ENCODE data around the gene IL17RE. TPM values are rescaled to one million over a fixed set of nuclear protein-coding genes. Genes with fewer than 3 reads are reported as not detected.
A peak's percentile ranks its signal among the peaks of the same experiment; 100 is the strongest.

Gene IL17RE
- total and polyA plus RNA-seq, 9 of the 15 experiments (the other 6 are each of a cell fraction or from before 2014, with no cell fraction given), result 0.32 to 1.9 (median 0.51) TPM; not detected in 4

- TF ChIP-seq KLF16 (IDR thresholded peaks at IDR 0.05) (peak; percentile 74), BRD9 (IDR thresholded peaks at IDR 0.05; ENCODE audit: low read depth, partially characterized antibody) (peak; percentile 68), HMGN3 (IDR thresholded peaks at IDR 0.05; ENCODE audit: borderline replicate concordance, extremely low read depth, insufficient read length, low read depth, low read length) (peak; percentile 70), TFAM (CRISPR knock-in tag; conservative IDR thresholded peaks at IDR 0.05) (no peak), ZNF23 (CRISPR knock-in tag; IDR thresholded peaks at IDR 0.05) (no peak), NONO (IDR thresholded peaks at IDR 0.05; ENCODE audit: low read depth in 2 of 2, low read length in 1 of 2) (peak; percentile 29 to 55; a peak in 1 of 4 replicates), EP400 (IDR thresholded peaks at IDR 0.05) (no peak; the same call in 1 of the 2 replicates), ZNF274 (IDR thresholded peaks at IDR 0.05; ENCODE audit: borderline replicate concordance, low read depth, low read length) (no peak), SAFB2 (IDR thresholded peaks at IDR 0.05; ENCODE audit: borderline replicate concordance, low read depth, low read length, severe bottlenecking) (no peak), ZNF696 (CRISPR knock-in tag; conservative IDR thresholded peaks at IDR 0.05) (no peak), GABPB1 (CRISPR knock-in tag; IDR thresholded peaks at IDR 0.05) (peak; percentile 75), HDAC2 (IDR thresholded peaks at IDR 0.05) (peak; percentile 42; the same call in 1 of the 2 replicates), PHF21A (IDR thresholded peaks at IDR 0.05; ENCODE audit: borderline replicate concordance, low read depth) (no peak; the same call in 1 of the 2 replicates), RCOR1 (IDR thresholded peaks at IDR 0.05; ENCODE audit: borderline replicate concordance in 1 of 2, low read depth in 2 of 2, low read length in 2 of 2) (peak in 1 of 2 experiments; percentile 56; a peak in 2 of 4 replicates), MTA1 (IDR thresholded peaks at IDR 0.05; ENCODE audit: borderline replicate concordance) (peak; percentile 70; the same call in 1 of the 2 replicates), RBM34 (IDR thresholded peaks at IDR 0.05; ENCODE audit: borderline replicate concordance, insufficient read depth, low read length) (peak; percentile 56; the same call in 1 of the 2 replicates), SMARCE1 (IDR thresholded peaks at IDR 0.05) (0 out of 2 replicates have a peak, but pooled peaks have one; percentile 15), SREBF2 (CRISPR knock-in tag; IDR thresholded peaks at IDR 0.05) (no peak)
- TF ChIP-seq, protein P1, sequence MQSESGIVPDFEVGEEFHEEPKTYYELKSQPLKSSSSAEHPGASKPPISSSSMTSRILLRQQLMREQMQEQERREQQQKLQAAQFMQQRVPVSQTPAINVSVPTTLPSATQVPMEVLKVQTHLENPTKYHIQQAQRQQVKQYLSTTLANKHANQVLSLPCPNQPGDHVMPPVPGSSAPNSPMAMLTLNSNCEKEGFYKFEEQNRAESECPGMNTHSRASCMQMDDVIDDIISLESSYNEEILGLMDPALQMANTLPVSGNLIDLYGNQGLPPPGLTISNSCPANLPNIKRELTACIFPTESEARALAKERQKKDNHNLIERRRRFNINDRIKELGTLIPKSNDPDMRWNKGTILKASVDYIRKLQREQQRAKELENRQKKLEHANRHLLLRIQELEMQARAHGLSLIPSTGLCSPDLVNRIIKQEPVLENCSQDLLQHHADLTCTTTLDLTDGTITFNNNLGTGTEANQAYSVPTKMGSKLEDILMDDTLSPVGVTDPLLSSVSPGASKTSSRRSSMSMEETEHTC (IDR thresholded peaks at IDR 0.05), result peak; percentile 23; the same call in 1 of the 2 replicates
- TF ChIP-seq, protein P2, sequence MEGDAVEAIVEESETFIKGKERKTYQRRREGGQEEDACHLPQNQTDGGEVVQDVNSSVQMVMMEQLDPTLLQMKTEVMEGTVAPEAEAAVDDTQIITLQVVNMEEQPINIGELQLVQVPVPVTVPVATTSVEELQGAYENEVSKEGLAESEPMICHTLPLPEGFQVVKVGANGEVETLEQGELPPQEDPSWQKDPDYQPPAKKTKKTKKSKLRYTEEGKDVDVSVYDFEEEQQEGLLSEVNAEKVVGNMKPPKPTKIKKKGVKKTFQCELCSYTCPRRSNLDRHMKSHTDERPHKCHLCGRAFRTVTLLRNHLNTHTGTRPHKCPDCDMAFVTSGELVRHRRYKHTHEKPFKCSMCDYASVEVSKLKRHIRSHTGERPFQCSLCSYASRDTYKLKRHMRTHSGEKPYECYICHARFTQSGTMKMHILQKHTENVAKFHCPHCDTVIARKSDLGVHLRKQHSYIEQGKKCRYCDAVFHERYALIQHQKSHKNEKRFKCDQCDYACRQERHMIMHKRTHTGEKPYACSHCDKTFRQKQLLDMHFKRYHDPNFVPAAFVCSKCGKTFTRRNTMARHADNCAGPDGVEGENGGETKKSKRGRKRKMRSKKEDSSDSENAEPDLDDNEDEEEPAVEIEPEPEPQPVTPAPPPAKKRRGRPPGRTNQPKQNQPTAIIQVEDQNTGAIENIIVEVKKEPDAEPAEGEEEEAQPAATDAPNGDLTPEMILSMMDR (IDR thresholded peaks at IDR 0.05 in 2 of 3, conservative IDR thresholded peaks at IDR 0.05 in 1 of 3; ENCODE audit: insufficient read depth in 2 of 3, low read depth in 1 of 3, low read length in 3 of 3), result peak; percentile 86 to 96 (median 90)
- TF ChIP-seq, protein P3, sequence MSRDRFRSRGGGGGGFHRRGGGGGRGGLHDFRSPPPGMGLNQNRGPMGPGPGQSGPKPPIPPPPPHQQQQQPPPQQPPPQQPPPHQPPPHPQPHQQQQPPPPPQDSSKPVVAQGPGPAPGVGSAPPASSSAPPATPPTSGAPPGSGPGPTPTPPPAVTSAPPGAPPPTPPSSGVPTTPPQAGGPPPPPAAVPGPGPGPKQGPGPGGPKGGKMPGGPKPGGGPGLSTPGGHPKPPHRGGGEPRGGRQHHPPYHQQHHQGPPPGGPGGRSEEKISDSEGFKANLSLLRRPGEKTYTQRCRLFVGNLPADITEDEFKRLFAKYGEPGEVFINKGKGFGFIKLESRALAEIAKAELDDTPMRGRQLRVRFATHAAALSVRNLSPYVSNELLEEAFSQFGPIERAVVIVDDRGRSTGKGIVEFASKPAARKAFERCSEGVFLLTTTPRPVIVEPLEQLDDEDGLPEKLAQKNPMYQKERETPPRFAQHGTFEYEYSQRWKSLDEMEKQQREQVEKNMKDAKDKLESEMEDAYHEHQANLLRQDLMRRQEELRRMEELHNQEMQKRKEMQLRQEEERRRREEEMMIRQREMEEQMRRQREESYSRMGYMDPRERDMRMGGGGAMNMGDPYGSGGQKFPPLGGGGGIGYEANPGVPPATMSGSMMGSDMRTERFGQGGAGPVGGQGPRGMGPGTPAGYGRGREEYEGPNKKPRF (IDR thresholded peaks at IDR 0.05; ENCODE audit: low read depth, low read length), result no peak
Measured at GRCh38 chr3:9932843-9933560, 30.4 kb downstream of the IL17RE start (continued).

Measured in K562 (cell line).